Measurements from ENCODE around the gene PPP1R3D.

PPP1R3D gene

GRCh38 chr20:59931511-59932312, 8.4 kb downstream of the PPP1R3D start:
- TF ChIP-seq EZH2phosphoT487 (IDR thresholded peaks at IDR 0.05; ENCODE audit: borderline replicate concordance, low read length) (no peak), CTCF (IDR thresholded peaks at IDR 0.05; ENCODE audit: low read depth, low read length, poor library complexity, severe bottlenecking) (no peak)
- Histone ChIP-seq H3K4me2 (ENCODE audit: low read length) (no peak overlapping the region), H3K9me2 (replicated peaks; ENCODE audit: control insufficient read depth, low read length) (no peaks in the 10 kb centered on the region), H3K79me2 (ENCODE audit: control insufficient read depth, low read length) (no peaks in the 10 kb centered on the region), H3K4me1 (ENCODE audit: control insufficient read depth, low read length) (no peaks in the 10 kb centered on the region), H3K9me3 (ENCODE audit: control insufficient read depth, insufficient read depth, low read length) (no peaks in the 10 kb centered on the region), H4K20me1 (ENCODE audit: control insufficient read depth, insufficient read depth, low read depth, low read length) (no peaks in the 10 kb centered on the region), H3K36me3 (ENCODE audit: control insufficient read depth, low read length) (no peaks in the 10 kb centered on the region), H3K4me3 (ENCODE audit: low read length) (no peak overlapping the region), H3F3A (ENCODE audit: control insufficient read depth, insufficient read depth) (0 out of 2 replicates have a peak, but pooled peaks cover 3% of the 10 kb centered on the region), H3K27me3 (ENCODE audit: control insufficient read depth, low read length) (peaks cover 14% of the 10 kb centered on the region), H3K27ac (ENCODE audit: low read depth, low read length) (no peak overlapping the region)

GRCh38 chr20:59925899-59926298, 14.2 kb downstream of the PPP1R3D start:
- Histone ChIP-seq H4K20me1 (ENCODE audit: control insufficient read depth, insufficient read depth, low read depth, low read length) (no peaks in the 10 kb centered on the region), H3K4me3 (ENCODE audit: low read length) (no peak overlapping the region), H3K9me2 (replicated peaks; ENCODE audit: control insufficient read depth, low read length) (no peaks in the 10 kb centered on the region), H3K36me3 (ENCODE audit: control insufficient read depth, low read length) (no peaks in the 10 kb centered on the region), H3K4me2 (ENCODE audit: low read length) (no peak overlapping the region), H3K79me2 (ENCODE audit: control insufficient read depth, low read length) (no peaks in the 10 kb centered on the region), H3F3A (ENCODE audit: control insufficient read depth, insufficient read depth) (no peaks in the 10 kb centered on the region), H3K27me3 (ENCODE audit: control insufficient read depth, low read length) (peaks cover 47% of the 10 kb centered on the region), H3K27ac (ENCODE audit: low read depth, low read length) (no peak overlapping the region), H3K9me3 (ENCODE audit: control insufficient read depth, insufficient read depth, low read length) (no peaks in the 10 kb centered on the region), H3K4me1 (ENCODE audit: control insufficient read depth, low read length) (no peaks in the 10 kb centered on the region)
- no peak for TF ChIP-seq EZH2phosphoT487 (IDR thresholded peaks at IDR 0.05; ENCODE audit: borderline replicate concordance, low read length)
- TF ChIP-seq CTCF (IDR thresholded peaks at IDR 0.05; ENCODE audit: low read depth, low read length, poor library complexity, severe bottlenecking), result no peak

GRCh38 chr20:59925359-59925758, 14.7 kb downstream of the PPP1R3D start:
- Histone ChIP-seq H3K9me3 (ENCODE audit: control insufficient read depth, insufficient read depth, low read length) (no peaks in the 10 kb centered on the region), H3K4me3 (ENCODE audit: low read length) (no peak overlapping the region), H3K4me2 (ENCODE audit: low read length) (no peak overlapping the region), H4K20me1 (ENCODE audit: control insufficient read depth, insufficient read depth, low read depth, low read length) (no peaks in the 10 kb centered on the region), H3K79me2 (ENCODE audit: control insufficient read depth, low read length) (no peaks in the 10 kb centered on the region), H3K27me3 (ENCODE audit: control insufficient read depth, low read length) (peaks cover 47% of the 10 kb centered on the region), H3K4me1 (ENCODE audit: control insufficient read depth, low read length) (no peaks in the 10 kb centered on the region), H3K9me2 (replicated peaks; ENCODE audit: control insufficient read depth, low read length) (no peaks in the 10 kb centered on the region), H3K36me3 (ENCODE audit: control insufficient read depth, low read length) (no peaks in the 10 kb centered on the region), H3K27ac (ENCODE audit: low read depth, low read length) (no peak overlapping the region), H3F3A (ENCODE audit: control insufficient read depth, insufficient read depth) (no peaks in the 10 kb centered on the region)
- TF ChIP-seq CTCF (IDR thresholded peaks at IDR 0.05; ENCODE audit: low read depth, low read length, poor library complexity, severe bottlenecking) (no peak), EZH2phosphoT487 (IDR thresholded peaks at IDR 0.05; ENCODE audit: borderline replicate concordance, low read length) (no peak)
